Mesendoderm (in vitro differentiated cells): ENCODE measurements around the gene NFATC1.

ENCODE experiments used
- DNase-seq: peaks from one replicate; pipeline ENCODE4 v3.0.0; 2013
- H2AK5ac ChIP-seq: 2 replicates; pipeline ENCODE4 v1.6.1; 2013; ENCODE audit warnings: low read length, inconsistent platforms
- H2BK120ac ChIP-seq: 2 replicates; pipeline ENCODE4 v1.6.1; 2013; ENCODE audit warnings: low read depth, mild to moderate bottlenecking, low read length, moderate library complexity, mixed read lengths
- H2BK15ac ChIP-seq: replicated peaks from 2 replicates; pipeline ENCODE4 v1.6.1; 2013; ENCODE audit warnings: low read depth, mild to moderate bottlenecking, moderate library complexity
- H2BK5ac ChIP-seq: 2 replicates; pipeline ENCODE4 v1.6.1; 2013; ENCODE audit warnings: low read length, inconsistent platforms
- H3K18ac ChIP-seq: 2 replicates; pipeline ENCODE4 v1.6.1; 2013; ENCODE audit warnings: mild to moderate bottlenecking, low read length, mixed read lengths
- H3K23ac ChIP-seq: one replicate; pipeline ENCODE4 v1.6.1; 2013; ENCODE audit warnings: low read length
- H3K27ac ChIP-seq: 2 replicates; pipeline ENCODE4 v1.5.1; 2013; ENCODE audit warnings: low read depth, mild to moderate bottlenecking, inconsistent platforms, low read length, moderate library complexity
- H3K27me3 ChIP-seq: 2 replicates; pipeline ENCODE4 v1.6.1; 2013; ENCODE audit warnings: low read length, control low read depth, mild to moderate bottlenecking, inconsistent platforms; ENCODE audit not compliant: insufficient read depth, poor library complexity
- H3K36me3 ChIP-seq: 2 replicates; pipeline ENCODE4 v1.6.1; 2013; ENCODE audit warnings: low read length, inconsistent platforms; ENCODE audit not compliant: control insufficient read depth, insufficient read depth
- H3K4ac ChIP-seq: one replicate; pipeline ENCODE4 v1.6.1; 2013; ENCODE audit warnings: low read depth, mild to moderate bottlenecking, low read length, moderate library complexity
- H3K4me1 ChIP-seq: 2 replicates; pipeline ENCODE4 v1.6.1; 2013; ENCODE audit warnings: low read depth, low read length, inconsistent platforms; ENCODE audit not compliant: control insufficient read depth
- H3K4me2 ChIP-seq: 2 replicates; pipeline ENCODE4 v1.6.1; 2013; ENCODE audit warnings: low read length
- H3K4me3 ChIP-seq: 2 replicates; pipeline ENCODE4 v1.5.1; 2013; ENCODE audit warnings: mild to moderate bottlenecking, low read length
- H3K56ac ChIP-seq: one replicate; pipeline ENCODE4 v1.6.1; 2013; ENCODE audit warnings: low read length
- H3K79me1 ChIP-seq: 2 replicates; pipeline ENCODE4 v1.6.1; 2013; ENCODE audit warnings: low read length, inconsistent platforms
- H3K79me2 ChIP-seq: 2 replicates; pipeline ENCODE4 v1.6.1; 2013; ENCODE audit warnings: mild to moderate bottlenecking, low read length; ENCODE audit not compliant: control insufficient read depth, insufficient read depth
- H3K9ac ChIP-seq: 2 replicates; pipeline ENCODE4 v1.6.1; 2013; ENCODE audit warnings: low read length, inconsistent platforms
- H4K5ac ChIP-seq: one replicate; pipeline ENCODE4 v1.6.1; 2013; ENCODE audit warnings: low read length
- H4K8ac ChIP-seq: one replicate; pipeline ENCODE4 v1.6.1; 2013; ENCODE audit warnings: low read depth, mild to moderate bottlenecking, control low read depth, low read length, moderate library complexity
- WGBS: extraction: QIAGEN DNeasy Blood & Tissue Kit; methylation state at CpG from one replicate; pipeline ENCODE4 v1.1.7; 2013; ENCODE audit warnings: low lambda C conversion rate, missing lambda C conversion rate; ENCODE audit not compliant: insufficient coverage; ENCODE audit errors: extremely low coverage; 5-methylcytosine and 5-hydroxymethylcytosine counted together

NFATC1 gene

GRCh38 chr18:79399275-79400081 is 3.7 kb downstream of the NFATC1 start:
- H4K8ac ChIP-seq = no peak overlapping the region
- no peak overlapping the region for H3K23ac ChIP-seq
- peak overlapping the region; percentile 56 for H2BK120ac ChIP-seq
- H3K79me1 ChIP-seq = peaks cover 2% of the 10 kb centered on the region
- H3K27me3 ChIP-seq = peaks cover 32% of the 10 kb centered on the region
- peak overlapping the region; percentile 89 for H3K18ac ChIP-seq
- H3K9ac ChIP-seq = peak overlapping the region; percentile 60
- peak overlapping the region; percentile 78 for H3K56ac ChIP-seq
- no peaks in the 10 kb centered on the region for H3K4me1 ChIP-seq
- peak overlapping the region; percentile 61 for H3K4ac ChIP-seq
- no peak overlapping the region for H4K5ac ChIP-seq
- peak overlapping the region; percentile 23 for H3K4me3 ChIP-seq
- no peak overlapping the region for H2AK5ac ChIP-seq
- H3K27ac ChIP-seq = no peak overlapping the region
- no peaks in the 10 kb centered on the region for H3K36me3 ChIP-seq
- H2BK5ac ChIP-seq = no peak overlapping the region
- no peak for DNase-seq
- H3K4me2 ChIP-seq = peak overlapping the region; percentile 44
- no CpG with 5 or more reads among the region's 79 CpGs for WGBS
- peak overlapping the region; percentile 43 for H2BK15ac ChIP-seq
- no peaks in the 10 kb centered on the region for H3K79me2 ChIP-seq

- DNase-seq = no peak
- H3K18ac ChIP-seq = peak overlapping the region; percentile 95
- peak overlapping the region; percentile 84 for H3K4ac ChIP-seq
- H4K5ac ChIP-seq = no peak overlapping the region
- no peak overlapping the region for H2AK5ac ChIP-seq
- peak overlapping the region; percentile 43 for H2BK15ac ChIP-seq
- H3K56ac ChIP-seq = peak overlapping the region; percentile 78
- H3K23ac ChIP-seq = no peak overlapping the region
- peak overlapping the region; percentile 73 for H2BK120ac ChIP-seq
- no peak overlapping the region for H2BK5ac ChIP-seq
- peaks cover 2% of the 10 kb centered on the region for H3K79me1 ChIP-seq
- no peaks in the 10 kb centered on the region for H3K4me1 ChIP-seq
- no peaks in the 10 kb centered on the region for H3K36me3 ChIP-seq
- H3K4me3 ChIP-seq = peak overlapping the region; percentile 35
- WGBS = no CpG with 5 or more reads among the region's 71 CpGs
- no peak overlapping the region for H3K27ac ChIP-seq
- no peaks in the 10 kb centered on the region for H3K79me2 ChIP-seq
- peak overlapping the region; percentile 11 for H3K4me2 ChIP-seq
- H4K8ac ChIP-seq = no peak overlapping the region
- peaks cover 29% of the 10 kb centered on the region for H3K27me3 ChIP-seq
- H3K9ac ChIP-seq = peak overlapping the region; percentile 71
Observed at GRCh38 chr18:79400091-79400590, 4.4 kb downstream of the NFATC1 start.

GRCh38 chr18:79400591-79401381 is 5.1 kb downstream of the NFATC1 start:
- Histone ChIP-seq H4K5ac (no peak overlapping the region), H3K27me3 (peaks cover 29% of the 10 kb centered on the region), H3K79me2 (no peaks in the 10 kb centered on the region), H2BK120ac (peak overlapping the region; percentile 73), H3K36me3 (no peaks in the 10 kb centered on the region), H3K56ac (peak overlapping the region; percentile 79), H3K4me2 (peak overlapping the region; percentile 11), H3K4me1 (no peaks in the 10 kb centered on the region), H3K27ac (no peak overlapping the region), H3K79me1 (peaks cover 2% of the 10 kb centered on the region), H3K4ac (peak overlapping the region; percentile 84), H3K18ac (peak overlapping the region; percentile 95), H2BK15ac (no peak overlapping the region), H2BK5ac (no peak overlapping the region), H3K23ac (no peak overlapping the region), H3K4me3 (peak overlapping the region; percentile 35), H2AK5ac (no peak overlapping the region), H3K9ac (peak overlapping the region; percentile 71), H4K8ac (no peak overlapping the region)
- no CpG with 5 or more reads among the region's 58 CpGs for WGBS
- no peak for DNase-seq

- Histone ChIP-seq H2BK15ac (no peak overlapping the region), H3K23ac (no peak overlapping the region), H3K36me3 (no peaks in the 10 kb centered on the region), H3K27me3 (peaks cover 28% of the 10 kb centered on the region), H3K4ac (no peak overlapping the region), H3K4me1 (no peaks in the 10 kb centered on the region), H4K8ac (no peak overlapping the region), H3K4me2 (no peak overlapping the region), H3K4me3 (no peak overlapping the region), H3K9ac (no peak overlapping the region), H3K56ac (peak overlapping the region; percentile 15), H4K5ac (no peak overlapping the region), H3K79me1 (peaks cover 2% of the 10 kb centered on the region), H3K18ac (no peak overlapping the region), H2AK5ac (no peak overlapping the region), H2BK120ac (no peak overlapping the region), H3K27ac (no peak overlapping the region), H2BK5ac (no peak overlapping the region), H3K79me2 (no peaks in the 10 kb centered on the region)
- WGBS = no CpG with 5 or more reads among the region's 32 CpGs
- no peak for DNase-seq
Observed at GRCh38 chr18:79401494-79402208, 5.9 kb downstream of the NFATC1 start.

GRCh38 chr18:79402209-79402576 is 6.5 kb downstream of the NFATC1 start:
- Histone ChIP-seq H3K4me2 (no peak overlapping the region), H2BK120ac (no peak overlapping the region), H3K79me2 (no peaks in the 10 kb centered on the region), H3K9ac (no peak overlapping the region), H3K36me3 (no peaks in the 10 kb centered on the region), H3K27me3 (peaks cover 22% of the 10 kb centered on the region), H3K27ac (no peak overlapping the region), H2BK15ac (no peak overlapping the region), H2AK5ac (no peak overlapping the region), H3K4me3 (no peak overlapping the region), H4K5ac (no peak overlapping the region), H3K23ac (no peak overlapping the region), H3K79me1 (peaks cover 2% of the 10 kb centered on the region), H3K18ac (no peak overlapping the region), H4K8ac (no peak overlapping the region), H3K4ac (no peak overlapping the region), H3K4me1 (no peaks in the 10 kb centered on the region), H2BK5ac (no peak overlapping the region), H3K56ac (no peak overlapping the region)
- DNase-seq = no peak
- no CpG with 5 or more reads among the region's 16 CpGs for WGBS
